Natural killer cell (primary cell): ENCODE results near the gene OR4P4. TPM values are rescaled to one million over a fixed set of nuclear protein-coding genes. Genes with fewer than 3 reads are reported as not detected.

ENCODE experiments used
- ATAC-seq, 3 donors: fragments of 150-1000 bp in 2 of 3; fragments of 200-7000 bp in 1 of 3; cut with Tn5 transposase; 1 replicate in 1 of 3; 2 replicates in 2 of 3; pipeline ENCODE4 v1.10.0; 2021; ENCODE audit warnings: mild to moderate bottlenecking in 2 of 3, moderate library complexity in 2 of 3
- DNase-seq, 2 donors: peaks; one replicate each; pipeline versions ENCODE4 v3.0.0 to v3.0.0-alpha.2; 2013 to 2021; ENCODE audit warnings: mixed read lengths in 1 of 2
- H3K27ac ChIP-seq: one replicate; pipeline ENCODE4 v1.5.1; 2013; ENCODE audit warnings: mild to moderate bottlenecking, low read length
- H3K27me3 ChIP-seq: one replicate; pipeline ENCODE4 v1.6.1; 2013; ENCODE audit warnings: low read length; ENCODE audit not compliant: control insufficient read depth, insufficient read depth
- H3K36me3 ChIP-seq: one replicate; pipeline ENCODE4 v1.6.1; 2013; ENCODE audit warnings: low read length; ENCODE audit not compliant: control insufficient read depth, insufficient read depth
- H3K4me1 ChIP-seq: one replicate; pipeline ENCODE4 v1.6.1; 2013; ENCODE audit warnings: low read length; ENCODE audit not compliant: control insufficient read depth, insufficient read depth
- H3K4me3 ChIP-seq: one replicate; pipeline ENCODE4 v1.5.1; 2013; ENCODE audit warnings: low read length
- H3K9me3 ChIP-seq: one replicate; pipeline ENCODE4 v1.6.1; 2013; ENCODE audit warnings: low read length; ENCODE audit not compliant: control insufficient read depth, insufficient read depth
- H3K27ac Mint-ChIP-seq, 2 donors: one replicate each; pipeline ENCODE4 v1.8.0; 2022; ENCODE audit warnings: mild to moderate bottlenecking in 2 of 2, mixed read lengths in 2 of 2, moderate library complexity in 1 of 2
- H3K27me3 Mint-ChIP-seq, 2 donors: one replicate each; pipeline ENCODE4 v1.8.0; 2022; ENCODE audit warnings: low read depth in 2 of 2, mixed read lengths in 2 of 2
- H3K36me3 Mint-ChIP-seq: one replicate; pipeline ENCODE4 v1.8.0; 2022; ENCODE audit warnings: mixed read lengths
- H3K4me1 Mint-ChIP-seq, 2 donors: one replicate each; pipeline ENCODE4 v1.8.0; 2022; ENCODE audit warnings: mixed read lengths in 2 of 2
- H3K4me3 Mint-ChIP-seq: one replicate; pipeline ENCODE4 v1.8.0; 2022; ENCODE audit warnings: mild to moderate bottlenecking, moderate library complexity, mixed read lengths
- H3K9me3 Mint-ChIP-seq, 2 donors: one replicate each; pipeline ENCODE4 v1.8.0; 2022; ENCODE audit warnings: mixed read lengths in 2 of 2
- CTCF ChIP-seq: fragments of 200-600 bp; IDR thresholded peaks from one replicate; pipeline ENCODE4 v1.8.0; 2022; ENCODE audit warnings: antibody characterized with exemption
- WGBS: methylation state at CpG from one replicate; pipeline ENCODE4 v1.1.7; 2013; ENCODE audit warnings: missing lambda C conversion rate; ENCODE audit not compliant: insufficient coverage; 5-methylcytosine and 5-hydroxymethylcytosine counted together
- intact Hi-C: fragments of 100-400 bp; cut with micrococcal nuclease; formaldehyde crosslinking; loops from one replicate; pipeline ENCODE4 v1.14.2; 2022
- total RNA-seq, 4 donors: library from RNA; stranded (reverse); fragments of 120-200 nt in 1 of 4; gene quantifications; one replicate each; pipeline versions ENCODE4 v1.2.3 to v1.2.4, GENCODE V29; 2013 to 2022

Gene OR4P4
- total RNA-seq, 3 donors from 2014 or later (not counting 1 experiment from before 2014, with no cell fraction given), result not detected

DNA sequence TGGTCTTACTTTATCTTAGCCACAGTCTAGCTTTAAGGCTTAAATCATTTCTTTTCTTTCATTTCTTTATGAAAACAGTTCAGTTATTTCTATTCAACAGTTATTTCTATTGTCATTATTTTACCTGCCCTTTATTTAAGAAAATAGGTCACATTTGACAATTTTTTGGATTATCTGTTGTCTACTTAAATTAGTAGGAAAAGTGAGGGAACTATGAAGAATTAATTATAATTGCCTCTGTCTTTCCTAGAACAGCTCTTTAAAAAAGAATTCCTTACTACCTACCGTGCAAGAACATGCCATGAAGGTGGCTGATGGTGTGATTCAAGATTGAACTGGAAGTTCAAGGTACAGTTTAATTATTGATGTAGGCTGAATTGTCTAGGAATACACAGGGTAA is 27.0 kb downstream of the OR4P4 start, which contains the start of gene OR4C6:
Gene OR4C6 (plus strand): TSS at position 301 of the 400 bp plus-strand sequence. CDS start 2,966 bp downstream, outside the sequence.
- no peaks in the 10 kb centered on the region for H3K36me3 ChIP-seq
- H3K27ac Mint-ChIP-seq, result no peak within 1 kb of the TSS
- no peak within 1 kb of the TSS for H3K4me3 ChIP-seq
- DNase-seq, result no peak
- H3K27me3 ChIP-seq, result no peaks in the 10 kb centered on the region
- TF ChIP-seq CTCF, result no peak
- no peaks in the 10 kb centered on the region for H3K36me3 Mint-ChIP-seq
- H3K4me1 Mint-ChIP-seq, result no peaks in the 10 kb centered on the region
- ATAC-seq, result no peak
- H3K27ac ChIP-seq, result no peak within 1 kb of the TSS
- H3K4me1 ChIP-seq, result no peaks in the 10 kb centered on the region
- H3K9me3 Mint-ChIP-seq, result peaks cover 8 to 14% of the 10 kb centered on the region in 2 donors
- intact Hi-C loops, result no loop called here
- H3K9me3 ChIP-seq, result peaks cover 14% of the 10 kb centered on the region
- H3K27me3 Mint-ChIP-seq, result no peaks in the 10 kb centered on the region
- WGBS, result no CpG with 5 or more reads among the region's 1 CpG
- H3K4me3 Mint-ChIP-seq, result no peak within 1 kb of the TSS

- WGBS, result 30% methylated on average over 2 of the region's 2 CpGs
- no peaks in the 10 kb centered on the region for H3K27me3 ChIP-seq
Measured at GRCh38 chr11:55669376-55669775, 34.5 kb downstream of the OR4P4 start.

DNA sequence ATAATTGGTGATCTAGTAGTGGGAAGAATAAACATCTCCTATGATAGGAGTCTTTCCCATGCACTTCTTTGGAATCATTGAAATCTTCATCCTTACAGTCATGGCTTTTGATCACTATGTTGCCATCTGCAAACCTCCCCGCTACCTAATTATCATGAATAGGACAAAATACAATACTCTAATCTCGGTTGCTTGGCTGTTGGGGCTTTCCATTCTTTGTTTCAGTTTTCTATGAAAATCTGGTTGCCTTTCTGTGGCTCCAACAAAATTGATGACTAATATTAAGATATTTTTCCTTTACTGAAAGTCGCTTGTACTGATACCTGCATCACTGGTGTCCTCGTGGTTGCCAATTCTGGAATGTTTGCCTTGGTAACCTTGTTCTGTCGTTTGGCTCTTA is 38.9 kb downstream of the OR4P4 start:
- intact Hi-C loops, result no loop called here
- Histone ChIP-seq H3K27me3 (no peaks in the 10 kb centered on the region), H3K27ac (no peak overlapping the region), H3K36me3 (no peaks in the 10 kb centered on the region), H3K4me3 (no peak overlapping the region), H3K9me3 (no peaks in the 10 kb centered on the region), H3K4me1 (no peaks in the 10 kb centered on the region)
- Mint-ChIP-seq H3K36me3 (no peaks in the 10 kb centered on the region), H3K27me3 (no peaks in the 10 kb centered on the region), H3K4me3 (no peak overlapping the region), H3K9me3 (peaks cover 2 to 11% of the 10 kb centered on the region in 2 donors), H3K27ac (no peak overlapping the region), H3K4me1 (no peaks in the 10 kb centered on the region)
- TF ChIP-seq CTCF, result no peak
- ATAC-seq (no peak), DNase-seq (no peak)
- 75% methylated on average over 5 of the region's 5 CpGs for WGBS

More at GRCh38 chr11:55669376-55669775, 34.5 kb downstream of the OR4P4 start:
- Histone ChIP-seq H3K9me3 (peaks cover 10% of the 10 kb centered on the region), H3K4me3 (no peak overlapping the region), H3K27ac (no peak overlapping the region), H3K36me3 (no peaks in the 10 kb centered on the region), H3K4me1 (no peaks in the 10 kb centered on the region)
- DNase-seq (no peak), ATAC-seq (no peak)
- Mint-ChIP-seq H3K4me3 (no peak overlapping the region), H3K9me3 (peaks cover 3 to 6% of the 10 kb centered on the region in 2 donors), H3K4me1 (no peaks in the 10 kb centered on the region), H3K27me3 (no peaks in the 10 kb centered on the region), H3K36me3 (no peaks in the 10 kb centered on the region), H3K27ac (no peak overlapping the region)
- no peak for TF ChIP-seq CTCF
- intact Hi-C loops, result no loop called here

Other genes starting within 250 kb of the OR4P4 start
- gene OR4C15, start 80.6 kb upstream of the OR4P4 start, total RNA-seq, result not detected
- not detected for gene OR4C16, start 63.0 kb upstream of the OR4P4 start, total RNA-seq
- gene OR4C11, start 27.5 kb upstream of the OR4P4 start, total RNA-seq, result not detected
- not detected for gene OR4S2, start 13.2 kb downstream of the OR4P4 start, total RNA-seq
- gene OR4C6, start 27.1 kb downstream of the OR4P4 start, total RNA-seq, result not detected
- gene OR5D13, start 138.3 kb downstream of the OR4P4 start, total RNA-seq, result not detected
- gene OR5D14, start 160.4 kb downstream of the OR4P4 start, total RNA-seq, result not detected
- gene OR5L1, start 176.3 kb downstream of the OR4P4 start, total RNA-seq, result not detected
- not detected for gene OR5D18, start 184.5 kb downstream of the OR4P4 start, total RNA-seq
- gene OR5L2, start 192.1 kb downstream of the OR4P4 start, total RNA-seq, result not detected
- gene OR5D16, start 203.6 kb downstream of the OR4P4 start, total RNA-seq, result not detected
- gene TRIM51, start 248.2 kb downstream of the OR4P4 start, total RNA-seq, result 1 to 10 TPM in 1 of 3 donors, under 1 TPM in 1, not detected in 1; 0.25 to 8.5 TPM